Endodermal cell (in vitro differentiated cells): Measurements from ENCODE around the gene DLG2. TPM values are rescaled to one million over a fixed set of nuclear protein-coding genes. Genes with fewer than 3 reads are reported as not detected.
"Not testable (repeated sequence)": the region's sequence is repeated elsewhere in the genome, so short reads cannot be mapped to it uniquely, and the experiment has no call there.

Experiments used
- DNase-seq: peaks from one replicate; pipeline ENCODE4 v3.0.0-alpha.2; 2017
- H3K27ac ChIP-seq: 2 replicates; pipeline ENCODE4 v1.5.1; 2013; ENCODE audit warnings: mild to moderate bottlenecking, low read depth, low read length, moderate library complexity
- H3K27me3 ChIP-seq: 2 replicates; pipeline ENCODE4 v1.6.1; 2013; ENCODE audit warnings: mild to moderate bottlenecking, low read length, moderate library complexity; ENCODE audit not compliant: insufficient read depth, control insufficient read depth, poor library complexity, severe bottlenecking
- H3K36me3 ChIP-seq: 2 replicates; pipeline ENCODE4 v1.7.0; 2013; ENCODE audit warnings: mild to moderate bottlenecking, low read length, moderate library complexity; ENCODE audit not compliant: control insufficient read depth, insufficient read depth
- H3K4me1 ChIP-seq: one replicate; pipeline ENCODE4 v1.7.0; 2013; ENCODE audit warnings: low read length; ENCODE audit not compliant: control insufficient read depth, insufficient read depth
- H3K4me3 ChIP-seq: 2 replicates; pipeline ENCODE4 v1.5.1; 2013; ENCODE audit warnings: mild to moderate bottlenecking, low read length, moderate library complexity
- H3K9ac ChIP-seq: 2 replicates; pipeline ENCODE4 v1.6.1; 2013; ENCODE audit warnings: mild to moderate bottlenecking, low read length, moderate library complexity; ENCODE audit not compliant: poor library complexity, severe bottlenecking; ENCODE audit errors: extremely low read depth
- H3K9me3 ChIP-seq: 2 replicates; pipeline ENCODE4 v1.6.1; 2013; ENCODE audit warnings: mild to moderate bottlenecking, low read length, moderate library complexity; ENCODE audit not compliant: control insufficient read depth
- H3K27ac Mint-ChIP-seq: 2 replicates; pipeline ENCODE4 v1.8.0; 2020; ENCODE audit warnings: mixed read lengths
- H3K27me3 Mint-ChIP-seq: 2 replicates; pipeline ENCODE4 v1.8.0; 2021; ENCODE audit warnings: mild to moderate bottlenecking, mixed read lengths; ENCODE audit not compliant: insufficient read depth
- H3K36me3 Mint-ChIP-seq: 2 replicates; pipeline ENCODE4 v1.8.0; 2020; ENCODE audit warnings: low read depth, mixed read lengths
- H3K4me1 Mint-ChIP-seq: 2 replicates; pipeline ENCODE4 v1.8.0; 2020; ENCODE audit warnings: mixed read lengths
- H3K4me3 Mint-ChIP-seq: 2 replicates; pipeline ENCODE4 v1.8.0; 2020; ENCODE audit warnings: mild to moderate bottlenecking, moderate library complexity, mixed read lengths
- H3K9me3 Mint-ChIP-seq: 2 replicates; pipeline ENCODE4 v1.8.0; 2020; ENCODE audit warnings: mild to moderate bottlenecking, mixed read lengths
- WGBS, 2 experiments: methylation state at CpG; one replicate each; pipeline versions ENCODE4 v1.1.5 to v1.1.7; 2013; ENCODE audit warnings: missing lambda C conversion rate in 2 of 2, mixed read lengths in 1 of 2; ENCODE audit not compliant: insufficient coverage in 1 of 2, insufficient read length in 1 of 2; 5-methylcytosine and 5-hydroxymethylcytosine counted together
- total RNA-seq, 2 donors: library from RNA; stranded (reverse); fragmentation: NEBNext Ultra II Directional in 1 of 2; extraction: Animal tissue kit (Norgen Biotek cat#: 25700) in 1 of 2; gene quantifications; 2 replicates in 1 of 2; 3 replicates in 1 of 2; pipeline ENCODE4 v1.2.1, GENCODE V29; 2021
- TF ChIP-seq, protein P1 (sequence below): fragments of 200-600 bp; sonication (generic); conservative IDR thresholded peaks from 2 replicates; pipeline ENCODE4 v1.5.0; 2021; ENCODE audit warnings: antibody characterized with exemption, mild to moderate bottlenecking

The DLG2 gene
- total RNA-seq, 2 donors from 2014 or later: 9.6 to 10.6 TPM

DNA sequence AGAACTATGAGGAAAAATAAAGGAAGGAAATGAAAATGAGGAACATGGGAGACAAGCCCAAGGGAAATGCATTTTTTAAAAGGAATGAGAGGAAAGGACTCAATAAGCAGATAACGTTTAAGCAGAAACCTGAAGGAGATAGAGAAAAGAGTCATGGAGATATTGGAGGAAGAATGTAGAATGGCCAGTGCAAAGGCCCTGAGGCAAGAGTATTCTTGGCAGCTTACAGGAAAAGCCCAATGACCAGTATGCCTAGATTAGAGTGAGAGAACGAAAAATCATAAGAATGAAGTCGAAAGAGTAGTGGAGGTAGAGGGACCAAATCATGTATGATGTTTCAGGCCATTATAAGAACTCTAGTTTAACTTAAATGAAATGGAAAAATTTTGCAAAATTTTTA is 220.3 kb downstream of the DLG2 start:
- H3K4me1 Mint-ChIP-seq: no peaks in the 10 kb centered on the region
- H3K4me3 Mint-ChIP-seq: no peak overlapping the region
- no peak overlapping the region for H3K27ac ChIP-seq
- no peaks in the 10 kb centered on the region for H3K4me1 ChIP-seq
- peaks cover 6% of the 10 kb centered on the region for H3K9me3 ChIP-seq
- no peak overlapping the region for H3K4me3 ChIP-seq
- H3K9ac ChIP-seq: no peak overlapping the region
- no peaks in the 10 kb centered on the region for H3K27me3 ChIP-seq
- TF ChIP-seq, protein P1, sequence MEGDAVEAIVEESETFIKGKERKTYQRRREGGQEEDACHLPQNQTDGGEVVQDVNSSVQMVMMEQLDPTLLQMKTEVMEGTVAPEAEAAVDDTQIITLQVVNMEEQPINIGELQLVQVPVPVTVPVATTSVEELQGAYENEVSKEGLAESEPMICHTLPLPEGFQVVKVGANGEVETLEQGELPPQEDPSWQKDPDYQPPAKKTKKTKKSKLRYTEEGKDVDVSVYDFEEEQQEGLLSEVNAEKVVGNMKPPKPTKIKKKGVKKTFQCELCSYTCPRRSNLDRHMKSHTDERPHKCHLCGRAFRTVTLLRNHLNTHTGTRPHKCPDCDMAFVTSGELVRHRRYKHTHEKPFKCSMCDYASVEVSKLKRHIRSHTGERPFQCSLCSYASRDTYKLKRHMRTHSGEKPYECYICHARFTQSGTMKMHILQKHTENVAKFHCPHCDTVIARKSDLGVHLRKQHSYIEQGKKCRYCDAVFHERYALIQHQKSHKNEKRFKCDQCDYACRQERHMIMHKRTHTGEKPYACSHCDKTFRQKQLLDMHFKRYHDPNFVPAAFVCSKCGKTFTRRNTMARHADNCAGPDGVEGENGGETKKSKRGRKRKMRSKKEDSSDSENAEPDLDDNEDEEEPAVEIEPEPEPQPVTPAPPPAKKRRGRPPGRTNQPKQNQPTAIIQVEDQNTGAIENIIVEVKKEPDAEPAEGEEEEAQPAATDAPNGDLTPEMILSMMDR: no peak
- H3K27me3 Mint-ChIP-seq: no peaks in the 10 kb centered on the region
- 91 to 92% methylated on average over 3 of the region's 3 CpGs for WGBS, 2 experiments
- H3K36me3 ChIP-seq: no peaks in the 10 kb centered on the region
- DNase-seq: no peak
- peaks cover 1% of the 10 kb centered on the region for H3K9me3 Mint-ChIP-seq
- no peak overlapping the region for H3K27ac Mint-ChIP-seq
- no peaks in the 10 kb centered on the region for H3K36me3 Mint-ChIP-seq

DNA sequence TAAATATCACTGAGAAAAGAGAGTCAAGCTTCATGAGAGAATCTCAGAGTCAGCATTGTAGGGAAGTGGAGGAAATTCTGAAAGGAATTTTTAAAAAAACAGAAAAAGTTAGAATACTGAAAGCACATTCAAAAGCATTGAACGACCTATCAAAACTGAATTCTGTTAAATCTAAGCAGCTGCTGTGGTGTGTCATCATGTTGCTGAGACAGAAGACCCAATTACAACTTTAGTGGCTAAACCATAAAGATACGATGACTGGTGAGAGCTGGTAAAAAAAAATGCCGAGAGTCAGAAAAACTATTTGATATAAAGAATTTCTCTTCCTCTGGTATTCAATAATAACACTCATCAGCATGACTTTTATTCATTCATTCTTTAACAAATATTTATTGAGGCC is 220.8 kb downstream of the DLG2 start:
- H3K4me1 ChIP-seq: no peaks in the 10 kb centered on the region
- H3K9ac ChIP-seq: no peak overlapping the region
- no peak for DNase-seq
- peaks cover 6% of the 10 kb centered on the region for H3K9me3 ChIP-seq
- no peak overlapping the region for H3K27ac ChIP-seq
- 88 to 100% methylated on average over 1 to 3 of the region's 3 CpGs for WGBS, 2 experiments
- H3K36me3 ChIP-seq: no peaks in the 10 kb centered on the region
- H3K27ac Mint-ChIP-seq: no peak overlapping the region
- TF ChIP-seq, protein P1: no peak
- no peaks in the 10 kb centered on the region for H3K27me3 ChIP-seq
- no peak overlapping the region for H3K4me3 Mint-ChIP-seq
- no peaks in the 10 kb centered on the region for H3K36me3 Mint-ChIP-seq
- H3K4me3 ChIP-seq: no peak overlapping the region
- H3K4me1 Mint-ChIP-seq: no peaks in the 10 kb centered on the region
- H3K27me3 Mint-ChIP-seq: no peaks in the 10 kb centered on the region
- H3K9me3 Mint-ChIP-seq: peaks cover 6% of the 10 kb centered on the region

DNA sequence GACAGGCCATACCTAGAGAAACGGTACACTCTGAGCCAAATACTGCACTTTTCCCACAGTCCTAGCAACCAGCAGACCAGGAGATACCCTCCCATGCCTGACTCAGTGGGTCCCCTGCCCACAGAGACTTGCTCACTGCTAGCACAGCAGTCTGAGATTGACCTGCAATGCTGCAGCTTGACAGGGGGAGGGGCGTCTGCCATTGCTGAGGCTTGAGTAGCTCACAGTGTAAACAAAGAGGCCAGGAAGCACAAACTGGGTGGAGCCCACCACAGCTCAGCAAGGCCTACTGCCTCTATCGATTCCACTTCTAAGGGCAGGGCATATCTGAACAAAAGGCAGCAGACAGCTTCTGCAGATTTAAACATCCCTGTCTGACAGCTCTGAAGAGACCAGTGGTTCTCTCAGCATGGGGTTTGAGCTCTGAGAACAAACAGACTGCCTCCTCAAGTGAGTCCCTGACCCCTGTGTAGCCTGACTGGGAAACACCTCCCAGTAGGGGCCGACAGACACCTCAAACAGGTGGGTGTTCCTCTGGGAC is 231.6 kb downstream of the DLG2 start:
- not testable (repeated sequence) for H3K4me1 Mint-ChIP-seq, H3K27me3 ChIP-seq, H3K27ac Mint-ChIP-seq, H3K27me3 Mint-ChIP-seq, H3K4me3 Mint-ChIP-seq, H3K36me3 Mint-ChIP-seq, DNase-seq, H3K4me1 ChIP-seq, H3K36me3 ChIP-seq, H3K9ac ChIP-seq
- H3K9me3 Mint-ChIP-seq: peaks cover 47% of the 10 kb centered on the region
- peak overlapping the region; percentile 54 for H3K4me3 ChIP-seq
- 77 to 85% methylated on average over 2 to 4 of the region's 4 CpGs for WGBS, 2 experiments
- peak overlapping the region; percentile 8 for H3K27ac ChIP-seq
- H3K9me3 ChIP-seq: peaks cover 38% of the 10 kb centered on the region

DNA sequence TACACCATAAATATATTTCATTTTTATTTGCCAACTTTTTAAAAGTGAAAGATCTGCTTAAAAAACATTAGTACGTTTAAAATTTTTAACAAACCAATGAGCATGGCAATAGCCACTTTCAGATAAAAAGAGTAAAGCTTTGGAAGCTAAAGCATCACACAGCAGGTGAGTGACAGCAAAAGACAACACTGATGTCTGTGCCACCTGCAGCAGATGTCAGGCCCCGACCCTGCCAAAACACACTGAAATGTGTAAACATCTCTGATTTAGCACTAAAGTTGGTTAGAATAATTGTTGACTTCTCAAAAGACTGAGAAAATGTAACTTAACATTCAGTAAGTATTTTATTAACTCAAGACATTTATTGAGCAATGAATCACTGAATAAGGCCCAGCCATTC is 232.9 kb downstream of the DLG2 start:
- Mint-ChIP-seq H3K36me3 (peaks cover 6% of the 10 kb centered on the region), H3K27ac (no peak overlapping the region), H3K4me3 (no peak overlapping the region), H3K27me3 (no peaks in the 10 kb centered on the region), H3K4me1 (peaks cover 8% of the 10 kb centered on the region), H3K9me3 (peaks cover 45% of the 10 kb centered on the region)
- Histone ChIP-seq H3K9ac (no peak overlapping the region), H3K27ac (no peak overlapping the region), H3K4me3 (no peak overlapping the region), H3K9me3 (peaks cover 38% of the 10 kb centered on the region), H3K36me3 (no peaks in the 10 kb centered on the region), H3K27me3 (no peaks in the 10 kb centered on the region), H3K4me1 (peaks cover 2% of the 10 kb centered on the region)
- TF ChIP-seq, protein P1: no peak
- WGBS, 2 experiments: 40 to 81% methylated on average over 1 to 2 of the region's 2 CpGs
- DNase-seq: no peak
